ENCODE data around the gene BRD4. TPM values are rescaled to one million over a fixed set of nuclear protein-coding genes. Genes with fewer than 3 reads are reported as not detected.

Gene BRD4
- total and polyA plus RNA-seq, 2 of the 13 experiments (the other 11 are each of a cell fraction or from before 2014, with no cell fraction given): 10.5 to 11.4 TPM

DNA sequence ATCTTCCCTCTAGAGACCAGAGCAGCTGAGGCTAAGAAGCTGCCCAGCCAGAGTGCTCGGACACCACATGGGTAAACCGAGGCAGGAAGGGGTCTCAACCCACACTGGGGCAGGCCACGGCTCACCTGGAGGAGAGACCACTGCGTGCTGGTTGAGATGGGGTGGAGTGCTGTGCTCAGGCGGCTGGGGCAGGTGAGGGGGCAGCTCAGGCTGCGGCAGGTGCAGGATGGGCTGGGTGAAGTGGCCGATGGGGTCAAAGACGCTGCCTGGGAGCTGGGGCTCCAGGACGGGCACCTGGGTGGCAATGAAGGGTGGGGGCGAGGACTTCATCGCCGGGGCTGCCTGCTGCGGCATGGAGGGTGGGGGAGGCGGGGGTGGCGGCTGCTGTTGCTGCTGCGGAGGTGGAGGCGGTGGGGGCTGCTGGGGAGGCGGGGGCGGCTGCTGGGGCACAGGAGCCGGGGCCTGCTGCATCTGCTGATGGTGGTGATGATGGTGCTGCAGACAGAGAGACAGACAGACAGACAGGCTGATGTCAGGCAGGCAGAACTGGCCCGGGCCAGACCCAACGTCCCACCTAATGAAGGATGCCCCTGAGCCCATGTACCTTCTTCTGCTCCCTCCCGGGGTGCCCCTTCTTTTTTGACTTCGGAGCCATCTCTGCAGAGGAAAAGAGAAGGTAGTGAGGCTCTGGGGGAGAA, 88.1 kb downstream of the BRD4 start:
- in situ Hi-C loops (cut with HindIII; ENCODE audit: extremely low pct_ligation_motif_present, low pct_unique_long_range_greater_than_20kb) (no loop called here), intact Hi-C loops (cut with micrococcal nuclease; ENCODE audit: unreplicated experiment) (no loop called here)
- ChIA-PET CTCF (ENCODE audit: low intra/inter-chr PET ratio, low total read pairs) (no interaction called here), POLR2A (no interaction called here)
- Histone ChIP-seq H2AFZ (ENCODE audit: low read length) (no peak overlapping the region), H3K4me2 (ENCODE audit: low read depth, low read length) (no peak overlapping the region), H3K9me3 (ENCODE audit: low read length) (no peaks in the 10 kb centered on the region), H3K27me3 (ENCODE audit: control insufficient read depth in 1 of 2, insufficient read depth in 2 of 2, low read length in 2 of 2) (no peaks in the 10 kb centered on the region), H3K36me3 (replicated peaks in 1 of 2; ENCODE audit: control insufficient read depth in 1 of 2, insufficient read depth in 2 of 2, low read length in 2 of 2) (peaks cover 51 to 82% of the 10 kb centered on the region in 2 experiments), H3K4me1 (ENCODE audit: insufficient read depth, low read length) (peaks cover 22% of the 10 kb centered on the region), H3K4me3 (replicated peaks in 1 of 3; ENCODE audit: insufficient read depth in 1 of 3, low read depth in 2 of 3, low read length in 3 of 3) (no peak overlapping the region), H3K27ac (ENCODE audit: extremely low read length, insufficient read depth, low read length) (no peak overlapping the region), H3K79me2 (ENCODE audit: insufficient read depth, low read length) (no peaks in the 10 kb centered on the region), H4K20me1 (ENCODE audit: insufficient read depth, low read length) (peaks cover 24% of the 10 kb centered on the region; the same call in 1 of the 2 replicates), H3K9ac (ENCODE audit: insufficient read depth, low read depth, low read length) (no peak overlapping the region)
- ATAC-seq: no peak
- no peak for TF ChIP-seq ETV5 (CRISPR knock-in tag; IDR thresholded peaks at IDR 0.05; ENCODE audit: borderline replicate concordance)
- DNase-seq (ENCODE audit: low spot score): no peak
- BruUV-seq (replicated peaks): no TSS peak
- 96% methylated on average over 24 of the region's 24 CpGs for whole genome bisulfite sequencing (ENCODE audit: low lambda C conversion rate)
- FAIRE-seq: no peak

DNA sequence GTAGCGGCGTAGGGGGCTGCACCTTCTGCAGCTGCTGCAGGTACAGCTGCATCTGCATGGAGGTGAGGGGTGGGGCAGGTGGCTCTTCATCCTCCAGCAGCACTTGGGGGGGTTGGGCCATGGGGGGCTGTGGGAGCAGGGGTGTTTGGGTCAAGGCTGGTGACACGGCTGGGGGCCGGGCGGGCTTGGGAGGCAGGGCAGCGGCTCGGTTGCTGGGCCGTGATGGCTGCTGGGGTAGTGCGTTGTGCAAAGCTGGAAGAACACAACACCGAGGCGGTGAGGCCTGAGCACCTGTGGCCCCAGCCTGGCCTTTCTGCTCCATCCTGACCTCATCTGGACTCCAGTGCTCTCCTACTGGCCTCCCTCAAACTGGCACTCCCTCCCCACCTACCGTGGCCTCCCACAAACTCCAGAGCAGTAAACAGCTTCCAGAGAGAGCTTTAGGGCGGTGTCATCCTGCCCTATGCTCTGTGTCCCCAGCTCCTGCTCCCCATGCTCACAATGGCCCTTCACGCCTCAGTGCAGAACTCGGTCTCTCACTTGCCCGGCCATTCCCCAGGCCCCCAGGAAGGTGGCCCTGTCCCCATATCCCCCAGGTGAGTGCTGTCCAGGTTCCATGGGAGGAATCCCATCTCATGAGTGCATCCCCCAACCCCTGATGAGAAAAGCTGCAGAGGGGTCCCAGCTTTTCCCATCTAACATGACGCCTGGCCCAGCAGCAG, 88.9 kb downstream of the BRD4 start:
- H3K27me3 ChIP-seq (ENCODE audit: control insufficient read depth in 1 of 2, insufficient read depth in 2 of 2, low read length in 2 of 2): no peaks in the 10 kb centered on the region
- H3K36me3 ChIP-seq (replicated peaks in 1 of 2; ENCODE audit: control insufficient read depth in 1 of 2, insufficient read depth in 2 of 2, low read length in 2 of 2): peaks cover 53 to 81% of the 10 kb centered on the region in 2 experiments
- DNase-seq (ENCODE audit: low spot score) (no peak), FAIRE-seq (no peak), ATAC-seq (no peak)
- no peaks in the 10 kb centered on the region for H3K79me2 ChIP-seq (ENCODE audit: insufficient read depth, low read length)
- ChIA-PET CTCF (ENCODE audit: low intra/inter-chr PET ratio, low total read pairs) (no interaction called here), POLR2A (no interaction called here)
- 97% methylated on average over 13 of the region's 17 CpGs for WGBS (ENCODE audit: low lambda C conversion rate)
- no peak overlapping the region for H3K4me3 ChIP-seq (replicated peaks in 1 of 3; ENCODE audit: insufficient read depth in 1 of 3, low read depth in 2 of 3, low read length in 3 of 3)
- no TSS peak for BruUV-seq (replicated peaks)
- H3K4me2 ChIP-seq (ENCODE audit: low read depth, low read length): no peak overlapping the region
- no peaks in the 10 kb centered on the region for H3K9me3 ChIP-seq (ENCODE audit: low read length)
- TF ChIP-seq RBM22 (optimal IDR thresholded peaks at IDR 0.05; ENCODE audit: low read length): peak; percentile 92
- TF ChIP-seq, protein P1, sequence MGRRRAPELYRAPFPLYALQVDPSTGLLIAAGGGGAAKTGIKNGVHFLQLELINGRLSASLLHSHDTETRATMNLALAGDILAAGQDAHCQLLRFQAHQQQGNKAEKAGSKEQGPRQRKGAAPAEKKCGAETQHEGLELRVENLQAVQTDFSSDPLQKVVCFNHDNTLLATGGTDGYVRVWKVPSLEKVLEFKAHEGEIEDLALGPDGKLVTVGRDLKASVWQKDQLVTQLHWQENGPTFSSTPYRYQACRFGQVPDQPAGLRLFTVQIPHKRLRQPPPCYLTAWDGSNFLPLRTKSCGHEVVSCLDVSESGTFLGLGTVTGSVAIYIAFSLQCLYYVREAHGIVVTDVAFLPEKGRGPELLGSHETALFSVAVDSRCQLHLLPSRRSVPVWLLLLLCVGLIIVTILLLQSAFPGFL (CRISPR knock-in tag; IDR thresholded peaks at IDR 0.05): no peak
- TF ChIP-seq, protein P2, sequence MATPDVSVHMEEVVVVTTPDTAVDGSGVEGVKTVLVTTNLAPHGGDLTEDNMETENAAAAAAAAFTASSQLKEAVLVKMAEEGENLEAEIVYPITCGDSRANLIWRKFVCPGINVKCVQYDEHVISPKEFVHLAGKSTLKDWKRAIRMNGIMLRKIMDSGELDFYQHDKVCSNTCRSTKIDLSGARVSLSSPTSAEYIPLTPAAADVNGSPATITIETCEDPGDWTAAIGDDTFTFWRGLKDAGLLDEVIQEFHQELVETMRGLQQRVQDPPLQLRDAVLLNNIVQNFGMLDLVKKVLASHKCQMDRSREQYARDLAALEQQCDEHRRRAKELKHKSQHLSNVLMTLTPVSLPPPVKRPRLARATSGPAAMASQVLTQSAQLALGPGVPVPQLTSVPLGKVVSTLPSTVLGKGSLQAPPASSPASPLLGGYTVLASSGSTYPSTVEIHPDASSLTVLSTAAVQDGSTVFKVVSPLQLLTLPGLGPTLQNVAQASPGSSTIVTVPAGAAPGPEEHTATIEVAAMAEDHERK (CRISPR knock-in tag; IDR thresholded peaks at IDR 0.05; ENCODE audit: low read depth): no peak
- TF ChIP-seq AGO2 (optimal IDR thresholded peaks at IDR 0.05; ENCODE audit: low read depth, low read length): peak; percentile 44
- in situ Hi-C loops (cut with HindIII; ENCODE audit: extremely low pct_ligation_motif_present, low pct_unique_long_range_greater_than_20kb) (no loop called here), intact Hi-C loops (cut with micrococcal nuclease; ENCODE audit: unreplicated experiment) (no loop called here)
- no peak overlapping the region for H3K27ac ChIP-seq (ENCODE audit: extremely low read length, insufficient read depth, low read length)
- peaks cover 14% of the 10 kb centered on the region for H3K4me1 ChIP-seq (ENCODE audit: insufficient read depth, low read length)
- peaks cover 16% of the 10 kb centered on the region; the same call in 1 of the 2 replicates for H4K20me1 ChIP-seq (ENCODE audit: insufficient read depth, low read length)
- no peak overlapping the region for H3K9ac ChIP-seq (ENCODE audit: insufficient read depth, low read depth, low read length)
- no peak overlapping the region for H2AFZ ChIP-seq (ENCODE audit: low read length)
